KMS-11 (cell line): Measurements from ENCODE around the gene TMEM38A.
"Not testable (repeated sequence)": the region's sequence is repeated elsewhere in the genome, so short reads cannot be mapped to it uniquely, and the experiment has no call there.

Experiments
- H2AFZ ChIP-seq: fragments of 200-600 bp; sonication (generic); 2 replicates; pipeline ENCODE4 v1.6.1; 2016; ENCODE audit warnings: antibody characterized with exemption, mixed run types, low read depth
- H3K27ac ChIP-seq: fragments of 200-600 bp; sonication (generic); 2 replicates; pipeline ENCODE4 v1.6.1; 2016; ENCODE audit warnings: mild to moderate bottlenecking, mixed run types
- H3K27me3 ChIP-seq: fragments of 200-600 bp; sonication (generic); 2 replicates; pipeline ENCODE4 v1.6.1; 2017; ENCODE audit warnings: mild to moderate bottlenecking, low read depth, mixed run types, moderate library complexity; ENCODE audit not compliant: insufficient read depth
- H3K36me3 ChIP-seq: fragments of 200-600 bp; sonication (generic); 2 replicates; pipeline ENCODE4 v1.6.1; 2017; ENCODE audit warnings: mild to moderate bottlenecking, mixed run types; ENCODE audit not compliant: insufficient read depth
- H3K4me1 ChIP-seq: fragments of 200-600 bp; sonication (generic); 2 replicates; pipeline ENCODE4 v1.6.1; 2016; ENCODE audit warnings: mild to moderate bottlenecking, low read depth, mixed run types; ENCODE audit not compliant: poor library complexity, severe bottlenecking
- H3K4me2 ChIP-seq: fragments of 200-600 bp; sonication (generic); 2 replicates; pipeline ENCODE4 v1.7.0; 2016; ENCODE audit warnings: mild to moderate bottlenecking, mixed run types
- H3K4me3 ChIP-seq: fragments of 200-600 bp; sonication (generic); IDR thresholded peaks from 2 replicates; pipeline ENCODE4 v1.6.1; 2017; ENCODE audit warnings: low read depth, low read length, mixed read lengths; ENCODE audit not compliant: insufficient read depth
- H3K79me2 ChIP-seq: fragments of 200-600 bp; sonication (generic); 2 replicates; pipeline ENCODE4 v1.6.1; 2016; ENCODE audit warnings: low read depth, mixed run types; ENCODE audit not compliant: insufficient read depth
- H3K9ac ChIP-seq: fragments of 200-600 bp; sonication (generic); 2 replicates; pipeline ENCODE4 v1.6.1; 2016; ENCODE audit warnings: mild to moderate bottlenecking, mixed run types
- H4K20me1 ChIP-seq: fragments of 200-600 bp; sonication (generic); 2 replicates; pipeline ENCODE4 v1.6.1; 2016; ENCODE audit warnings: mild to moderate bottlenecking, mixed run types; ENCODE audit not compliant: insufficient read depth
- CTCF ChIP-seq: fragments of 200-600 bp; sonication (generic); conservative IDR thresholded peaks from 2 replicates; pipeline ENCODE4 v1.6.1; 2017; ENCODE audit warnings: low read depth, mild to moderate bottlenecking, antibody characterized with exemption, low read length, moderate library complexity, mixed read lengths

Gene TMEM38A

GRCh38 chr19:16726916-16727315 lies 66.0 kb downstream of the TMEM38A start:
- no peaks in the 10 kb centered on the region for H3K36me3 ChIP-seq
- no peak for TF ChIP-seq CTCF
- H2AFZ ChIP-seq, result no peak overlapping the region
- no peaks in the 10 kb centered on the region for H3K4me1 ChIP-seq
- no peak overlapping the region for H3K27ac ChIP-seq
- no peak overlapping the region for H3K4me2 ChIP-seq
- H3K79me2 ChIP-seq, result no peaks in the 10 kb centered on the region
- H4K20me1 ChIP-seq, result no peaks in the 10 kb centered on the region
- no peak overlapping the region for H3K9ac ChIP-seq
- no peaks in the 10 kb centered on the region for H3K27me3 ChIP-seq
- no peak overlapping the region for H3K4me3 ChIP-seq

GRCh38 chr19:16735650-16736266 lies 74.8 kb downstream of the TMEM38A start:
- H2AFZ ChIP-seq, H3K27ac ChIP-seq, H3K4me1 ChIP-seq, H4K20me1 ChIP-seq, H3K4me3 ChIP-seq, H3K9ac ChIP-seq, H3K79me2 ChIP-seq, H3K36me3 ChIP-seq, H3K4me2 ChIP-seq: not testable (repeated sequence)
- peaks cover 17% of the 10 kb centered on the region; the same call in 1 of the 2 replicates for H3K27me3 ChIP-seq

- Histone ChIP-seq H3K4me3 (no peak overlapping the region), H3K27me3 (peaks cover 17% of the 10 kb centered on the region; the same call in 1 of the 2 replicates), H3K9ac (no peak overlapping the region), H3K27ac (no peak overlapping the region), H2AFZ (no peak overlapping the region), H3K4me2 (no peak overlapping the region), H3K79me2 (no peaks in the 10 kb centered on the region), H3K36me3 (no peaks in the 10 kb centered on the region), H4K20me1 (no peaks in the 10 kb centered on the region), H3K4me1 (no peaks in the 10 kb centered on the region)
- no peak for TF ChIP-seq CTCF
Observed at GRCh38 chr19:16736709-16737108, 75.8 kb downstream of the TMEM38A start.

- no peaks in the 10 kb centered on the region for H4K20me1 ChIP-seq
- H3K27ac ChIP-seq, result no peak overlapping the region
- H3K4me3 ChIP-seq, result no peak overlapping the region
- H3K9ac ChIP-seq, result no peak overlapping the region
- no peak for TF ChIP-seq CTCF
- no peak overlapping the region for H3K4me2 ChIP-seq
- H2AFZ ChIP-seq, result no peak overlapping the region
- H3K4me1 ChIP-seq, result no peaks in the 10 kb centered on the region
- no peaks in the 10 kb centered on the region for H3K36me3 ChIP-seq
- no peaks in the 10 kb centered on the region for H3K79me2 ChIP-seq
- peaks cover 17% of the 10 kb centered on the region; the same call in 1 of the 2 replicates for H3K27me3 ChIP-seq
Observed at GRCh38 chr19:16737911-16738310, 77.0 kb downstream of the TMEM38A start.

GRCh38 chr19:16739546-16739945 lies 78.6 kb downstream of the TMEM38A start:
- Histone ChIP-seq H3K4me1 (no peaks in the 10 kb centered on the region), H2AFZ (no peak overlapping the region), H3K4me3 (no peak overlapping the region), H3K4me2 (no peak overlapping the region), H3K36me3 (no peaks in the 10 kb centered on the region), H3K27me3 (peaks cover 13% of the 10 kb centered on the region; the same call in 1 of the 2 replicates), H4K20me1 (no peaks in the 10 kb centered on the region), H3K27ac (no peak overlapping the region), H3K79me2 (no peaks in the 10 kb centered on the region), H3K9ac (no peak overlapping the region)
- TF ChIP-seq CTCF, result no peak
